MM.1S (cell line): ENCODE measurements around the gene PEX1.
"Not testable (repeated sequence)": the region's sequence is repeated elsewhere in the genome, so short reads cannot be mapped to it uniquely, and the experiment has no call there.

Source experiments
- DNase-seq: peaks from one replicate; pipeline ENCODE4 v3.0.0-alpha.2; 2015
- H2AFZ ChIP-seq: fragments of 300-600 bp; sonication (generic); 2 replicates; pipeline ENCODE4 v1.6.0; 2016; ENCODE audit warnings: antibody characterized with exemption, low read length
- H3F3A ChIP-seq: fragments of 300-600 bp; sonication (generic); 2 replicates; pipeline ENCODE4 v1.6.1; 2016; ENCODE audit warnings: mild to moderate bottlenecking, antibody characterized with exemption, low read length, moderate library complexity, mixed read lengths; ENCODE audit not compliant: insufficient read depth
- H3K27ac ChIP-seq: fragments of 300-600 bp; sonication (generic); 2 replicates; pipeline ENCODE4 v1.5.1; 2016; ENCODE audit warnings: mild to moderate bottlenecking, low read length
- H3K27me3 ChIP-seq: fragments of 300-600 bp; sonication (generic); replicated peaks from 2 replicates; pipeline ENCODE4 v1.6.0; 2016; ENCODE audit warnings: low read length; ENCODE audit not compliant: insufficient read depth
- H3K36me3 ChIP-seq: fragments of 300-600 bp; sonication (generic); replicated peaks from 2 replicates; pipeline ENCODE4 v1.6.1; 2016; ENCODE audit warnings: mild to moderate bottlenecking, low read length, mixed read lengths; ENCODE audit not compliant: insufficient read depth
- H3K4me1 ChIP-seq: fragments of 300-600 bp; sonication (generic); 2 replicates; pipeline ENCODE4 v1.6.1; 2016; ENCODE audit warnings: low read length, mixed read lengths
- H3K4me2 ChIP-seq: fragments of 300-600 bp; sonication (generic); 2 replicates; pipeline ENCODE4 v1.6.0; 2016; ENCODE audit warnings: low read depth, low read length
- H3K4me3 ChIP-seq: fragments of 300-600 bp; sonication (generic); 2 replicates; pipeline ENCODE4 v1.5.1; 2016; ENCODE audit warnings: low read length, mixed read lengths
- H3K79me2 ChIP-seq: fragments of 300-600 bp; sonication (generic); 2 replicates; pipeline ENCODE4 v1.6.1; 2016; ENCODE audit warnings: mixed run types, low read length, mixed read lengths
- H3K9ac ChIP-seq: fragments of 300-600 bp; sonication (generic); 2 replicates; pipeline ENCODE4 v1.6.1; 2016; ENCODE audit warnings: low read length, mixed read lengths
- H3K9me2 ChIP-seq: fragments of 300-600 bp; sonication (generic); replicated peaks from 2 replicates; pipeline ENCODE4 v1.6.1; 2016; ENCODE audit warnings: mild to moderate bottlenecking, low read length, mixed read lengths; ENCODE audit not compliant: insufficient read depth
- H3K9me3 ChIP-seq: fragments of 300-600 bp; sonication (generic); replicated peaks from 2 replicates; pipeline ENCODE4 v1.6.1; 2016; ENCODE audit warnings: mild to moderate bottlenecking, low read length, mixed read lengths; ENCODE audit not compliant: insufficient read depth
- H4K20me1 ChIP-seq: fragments of 300-600 bp; sonication (generic); 2 replicates; pipeline ENCODE4 v1.6.1; 2016; ENCODE audit warnings: mild to moderate bottlenecking, low read length, moderate library complexity, mixed read lengths; ENCODE audit not compliant: insufficient read depth
- CTCF ChIP-seq: fragments of 300-600 bp; sonication (generic); IDR thresholded peaks from 2 replicates; pipeline ENCODE4 v1.5.1; 2016; ENCODE audit warnings: antibody characterized with exemption, low read length, mixed read lengths
- EZH2 ChIP-seq: fragments of 300-600 bp; sonication (generic); optimal IDR thresholded peaks from 2 replicates; pipeline ENCODE3; 2017; ENCODE audit warnings: low read depth, mild to moderate bottlenecking, antibody characterized with exemption, low read length, mixed read lengths
- EZH2phosphoT487 ChIP-seq: fragments of 300-600 bp; sonication (generic); IDR thresholded peaks from 2 replicates; pipeline ENCODE4 v1.6.1; 2018; ENCODE audit warnings: antibody characterized with exemption, low read length

Gene PEX1

GRCh38 chr7:92478095-92478494 lies 50.2 kb downstream of the PEX1 start:
- Histone ChIP-seq H2AFZ (no peak overlapping the region), H3K4me2 (no peak overlapping the region), H3F3A (no peaks in the 10 kb centered on the region), H3K27ac (no peak overlapping the region), H4K20me1 (no peaks in the 10 kb centered on the region), H3K79me2 (no peaks in the 10 kb centered on the region), H3K9me3 (no peaks in the 10 kb centered on the region), H3K4me3 (no peak overlapping the region), H3K4me1 (no peaks in the 10 kb centered on the region), H3K9ac (no peak overlapping the region), H3K9me2 (no peaks in the 10 kb centered on the region), H3K27me3 (no peaks in the 10 kb centered on the region), H3K36me3 (no peaks in the 10 kb centered on the region)
- TF ChIP-seq EZH2 (no peak), EZH2phosphoT487 (no peak), CTCF (no peak)
- DNase-seq, result no peak

- not testable (repeated sequence) for H3F3A ChIP-seq, H3K4me3 ChIP-seq, H3K4me1 ChIP-seq, H3K36me3 ChIP-seq, H3K4me2 ChIP-seq, H3K9me2 ChIP-seq, H3K9me3 ChIP-seq, H2AFZ ChIP-seq, H3K9ac ChIP-seq, H3K27me3 ChIP-seq, DNase-seq, H4K20me1 ChIP-seq, H3K27ac ChIP-seq, H3K79me2 ChIP-seq
Observed at GRCh38 chr7:92477681-92478080, 50.6 kb downstream of the PEX1 start, which contains the start of gene ERVW-1. Gene ERVW-1, minus strand, starts transcription at chr7:92477946. Its CDS starts 7,565 bp downstream, at chr7:92470381.

GRCh38 chr7:92475851-92476590 lies 52.3 kb downstream of the PEX1 start:
- not testable (repeated sequence) for H3K27ac ChIP-seq, H3K36me3 ChIP-seq, H3K79me2 ChIP-seq, H2AFZ ChIP-seq, DNase-seq, H3K9ac ChIP-seq, H3K27me3 ChIP-seq, H4K20me1 ChIP-seq, H3K9me2 ChIP-seq, H3K4me2 ChIP-seq, H3F3A ChIP-seq, H3K9me3 ChIP-seq, H3K4me3 ChIP-seq, H3K4me1 ChIP-seq

GRCh38 chr7:92475261-92475770 lies 53.0 kb downstream of the PEX1 start:
- H3K4me1 ChIP-seq, H2AFZ ChIP-seq, H3K79me2 ChIP-seq, H3K27me3 ChIP-seq, DNase-seq, H3K4me2 ChIP-seq, H3K4me3 ChIP-seq, H3K9me3 ChIP-seq, H3F3A ChIP-seq, H3K36me3 ChIP-seq, H3K27ac ChIP-seq, H4K20me1 ChIP-seq, H3K9me2 ChIP-seq, H3K9ac ChIP-seq: not testable (repeated sequence)

GRCh38 chr7:92473989-92474388 lies 54.3 kb downstream of the PEX1 start:
- H3K4me2 ChIP-seq, H3K27ac ChIP-seq: not testable (repeated sequence)

GRCh38 chr7:92468589-92468988 lies 59.7 kb downstream of the PEX1 start:
- not testable (repeated sequence) for H3K4me3 ChIP-seq, H3K27ac ChIP-seq, H3K9ac ChIP-seq, H3K4me1 ChIP-seq, DNase-seq, H3K4me2 ChIP-seq, H2AFZ ChIP-seq, H3K9me2 ChIP-seq, H4K20me1 ChIP-seq, H3F3A ChIP-seq, H3K9me3 ChIP-seq, H3K36me3 ChIP-seq, H3K27me3 ChIP-seq, H3K79me2 ChIP-seq

More at GRCh38 chr7:92473989-92474388, 54.3 kb downstream of the PEX1 start:
- H4K20me1 ChIP-seq, H3K9ac ChIP-seq, H2AFZ ChIP-seq, H3K9me2 ChIP-seq, H3K9me3 ChIP-seq, H3K4me3 ChIP-seq, H3K4me1 ChIP-seq, DNase-seq, H3F3A ChIP-seq, H3K79me2 ChIP-seq, H3K27me3 ChIP-seq, H3K36me3 ChIP-seq: not testable (repeated sequence)
